IPS DF 4.7 (cell line): Measurements from ENCODE around the gene RAB38.

Source experiments
- DNase-seq: peaks from one replicate; pipeline ENCODE4 v3.0.0-alpha.2; 2013; ENCODE audit warnings: low spot score; ENCODE audit errors: extremely low read depth

The RAB38 gene

GRCh38 chr11:88174709-88175568, at the start of gene RAB38:
Gene RAB38, minus strand, starts transcription at chr11:88175443. Its CDS starts 59 bp downstream, at chr11:88175384.
- DNase-seq, result no peak

- no peak for DNase-seq
Observed at GRCh38 chr11:88213406-88213805, 38.2 kb upstream of the RAB38 start.

- DNase-seq, result no peak
Observed at GRCh38 chr11:88212300-88212699, 37.1 kb upstream of the RAB38 start.

- no peak for DNase-seq
Observed at GRCh38 chr11:88208745-88209144, 33.5 kb upstream of the RAB38 start.

GRCh38 chr11:88206751-88207150, 31.5 kb upstream of the RAB38 start:
- DNase-seq, result no peak

- DNase-seq, result no peak
Observed at GRCh38 chr11:88204353-88204752, 29.1 kb upstream of the RAB38 start.

GRCh38 chr11:88203604-88204003, 28.4 kb upstream of the RAB38 start:
- DNase-seq, result no peak

- no peak for DNase-seq
Observed at GRCh38 chr11:88202498-88202897, 27.3 kb upstream of the RAB38 start.

- no peak for DNase-seq
Observed at GRCh38 chr11:88196393-88196792, 21.1 kb upstream of the RAB38 start.

GRCh38 chr11:88195908-88196307, 20.7 kb upstream of the RAB38 start:
- no peak for DNase-seq

- DNase-seq, result no peak
Observed at GRCh38 chr11:88194990-88195389, 19.7 kb upstream of the RAB38 start.

- DNase-seq, result no peak
Observed at GRCh38 chr11:88193278-88193677, 18.0 kb upstream of the RAB38 start.

- no peak for DNase-seq
Observed at GRCh38 chr11:88188932-88189253, 13.7 kb upstream of the RAB38 start.

- no peak for DNase-seq
Observed at GRCh38 chr11:88188251-88188931, 13.1 kb upstream of the RAB38 start.

GRCh38 chr11:88183233-88183632, 8.0 kb upstream of the RAB38 start:
- no peak for DNase-seq

GRCh38 chr11:88181776-88182175, 6.5 kb upstream of the RAB38 start:
- DNase-seq, result no peak

- no peak for DNase-seq
Observed at GRCh38 chr11:88179971-88180629, 4.9 kb upstream of the RAB38 start.

GRCh38 chr11:88179141-88179540, 3.9 kb upstream of the RAB38 start:
- no peak for DNase-seq

GRCh38 chr11:88178191-88178590, 2.9 kb upstream of the RAB38 start:
- no peak for DNase-seq

- DNase-seq, result no peak
Observed at GRCh38 chr11:88175569-88176075, 379 bp upstream of the RAB38 start.

- no peak for DNase-seq
Observed at GRCh38 chr11:88173956-88174355, 1.3 kb downstream of the RAB38 start.

- no peak for DNase-seq
Observed at GRCh38 chr11:88171982-88172381, 3.3 kb downstream of the RAB38 start.
